GM18517 (cell line): ENCODE measurements around the gene RAPGEF4.
"Not testable (repeated sequence)": the region's sequence is repeated elsewhere in the genome, so short reads cannot be mapped to it uniquely, and the experiment has no call there.

Experiments used
- ATAC-seq: cut with Tn5 transposase; IDR thresholded peaks from one replicate; pipeline ENCODE4 v1.9.1; 2021; ENCODE audit warnings: mild to moderate bottlenecking, moderate library complexity; ENCODE audit not compliant: unreplicated experiment

Gene RAPGEF4

DNA sequence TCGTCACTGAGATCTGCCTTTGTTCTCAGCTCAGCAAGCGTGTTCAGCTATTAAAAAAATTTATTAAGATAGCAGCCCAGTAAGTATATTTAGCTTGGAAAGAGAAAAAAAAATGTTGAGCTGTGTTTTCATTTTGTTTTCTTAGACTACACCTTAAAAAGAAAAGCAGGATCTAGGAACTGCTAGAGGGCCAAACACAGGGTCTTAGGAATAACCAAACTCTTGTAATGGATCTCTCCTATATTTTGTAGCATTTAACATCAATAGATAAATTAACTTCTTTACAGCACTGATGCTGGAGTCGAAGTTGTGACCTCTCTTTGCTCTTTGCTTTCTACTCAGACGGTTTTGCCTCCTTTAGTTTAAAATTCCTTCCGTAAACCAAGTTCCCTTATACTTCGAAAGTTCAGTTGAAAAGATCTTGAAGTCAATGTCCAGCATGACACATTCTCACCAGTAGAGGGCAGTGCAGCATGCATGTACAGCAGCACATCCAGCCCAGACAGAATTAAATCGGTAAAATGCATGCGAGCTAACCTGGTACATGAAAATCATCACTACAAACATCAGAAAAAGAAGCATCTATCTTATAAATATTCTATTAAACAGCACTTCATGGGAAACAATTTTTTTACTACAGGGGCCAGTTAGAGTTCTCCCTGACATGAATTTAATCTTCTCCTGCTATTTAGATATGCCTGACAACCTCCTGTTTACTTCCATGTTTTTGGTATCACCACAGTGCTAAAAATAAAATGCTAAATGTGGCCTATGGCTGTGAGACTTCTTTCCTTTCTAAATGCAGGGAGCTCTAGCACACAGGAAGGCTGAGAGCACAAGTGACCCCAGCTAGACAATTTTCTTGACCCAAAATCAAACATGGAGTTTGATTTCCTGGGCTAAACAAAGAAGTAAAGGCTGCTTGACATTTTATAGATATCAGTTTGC lies 291.8 kb downstream of the RAPGEF4 start:
- ATAC-seq = peak; percentile 69

DNA sequence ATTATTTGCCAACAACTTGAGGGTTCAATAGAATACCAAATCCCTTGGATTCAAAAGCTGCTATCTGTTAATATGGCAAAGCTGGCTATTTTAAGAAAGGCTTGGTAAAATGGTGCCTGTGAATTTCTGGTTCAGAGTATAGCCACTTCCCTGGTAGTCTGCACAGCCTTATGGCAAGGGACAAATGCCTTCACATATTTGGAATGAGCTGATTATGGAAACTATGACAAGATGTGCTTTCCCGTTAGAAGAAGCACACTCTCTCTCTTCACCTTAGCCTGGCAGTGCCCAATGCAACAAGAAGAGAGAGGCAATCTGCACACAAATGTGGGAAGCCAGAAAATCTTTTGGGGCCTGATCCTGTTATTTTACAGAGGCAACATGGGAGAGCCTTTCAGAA lies 292.5 kb downstream of the RAPGEF4 start:
- ATAC-seq = no peak

DNA sequence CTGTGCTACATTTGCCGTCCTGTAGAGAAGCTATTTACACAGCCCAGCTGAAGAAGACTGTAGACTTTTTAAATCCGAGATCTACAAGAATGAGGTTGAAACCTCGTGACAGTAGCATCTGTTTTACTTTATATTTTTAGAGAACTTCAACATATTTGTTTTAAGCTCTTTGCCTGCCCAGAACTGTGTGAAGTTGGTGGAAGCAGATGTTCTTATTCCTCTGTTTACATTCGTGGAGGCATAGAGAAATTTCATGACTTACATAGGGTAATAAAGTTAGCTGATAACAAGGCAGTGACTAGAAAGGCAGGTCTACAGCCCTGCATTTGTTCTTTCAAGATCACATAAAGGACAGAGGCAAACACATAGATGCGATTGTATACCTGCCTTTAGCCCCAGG lies 293.0 kb downstream of the RAPGEF4 start:
- ATAC-seq = no peak

DNA sequence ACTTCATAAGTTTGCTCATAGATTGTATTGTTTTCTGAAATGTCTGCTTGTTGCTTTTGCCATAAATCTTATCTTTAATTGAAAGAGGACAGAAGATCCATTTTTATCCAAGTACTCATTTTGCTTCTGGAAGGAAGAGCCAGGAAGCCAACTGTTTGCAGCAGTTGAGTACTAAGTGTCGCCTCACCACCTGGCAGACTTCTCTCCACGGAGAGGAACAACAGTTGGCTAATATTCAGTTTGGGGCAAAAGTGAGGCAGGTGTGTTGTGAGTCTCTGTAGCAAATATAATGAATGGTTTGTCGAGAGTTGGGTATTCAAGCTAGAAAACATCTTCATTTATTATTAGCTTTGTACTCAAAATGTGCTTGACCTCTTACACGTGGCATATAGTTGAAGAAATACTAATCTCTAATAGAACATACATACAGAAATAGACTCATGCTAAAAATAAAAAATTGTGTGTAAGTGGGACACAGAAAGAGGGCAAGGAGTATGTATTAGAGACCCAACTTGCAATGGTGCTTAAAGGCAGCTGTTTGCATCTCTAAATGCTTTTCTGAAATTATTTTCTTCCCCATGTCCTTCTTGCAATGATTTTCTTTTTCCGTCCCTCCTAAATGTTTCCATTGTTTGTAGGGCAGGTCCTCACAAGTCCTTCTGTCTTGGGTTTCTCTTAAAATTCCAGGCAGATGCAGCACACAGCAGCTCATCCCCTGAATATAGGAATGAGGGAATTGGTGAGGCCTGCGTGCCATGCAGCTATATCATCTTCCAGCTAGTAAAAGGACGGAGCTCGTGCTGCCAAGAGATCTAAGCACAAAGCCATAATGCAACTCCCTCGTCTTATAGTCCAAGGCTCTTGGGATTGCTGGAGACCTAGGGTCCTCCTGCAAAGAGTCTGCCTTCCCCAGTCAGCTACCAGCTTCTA lies 295.2 kb downstream of the RAPGEF4 start:
- ATAC-seq = no peak

DNA sequence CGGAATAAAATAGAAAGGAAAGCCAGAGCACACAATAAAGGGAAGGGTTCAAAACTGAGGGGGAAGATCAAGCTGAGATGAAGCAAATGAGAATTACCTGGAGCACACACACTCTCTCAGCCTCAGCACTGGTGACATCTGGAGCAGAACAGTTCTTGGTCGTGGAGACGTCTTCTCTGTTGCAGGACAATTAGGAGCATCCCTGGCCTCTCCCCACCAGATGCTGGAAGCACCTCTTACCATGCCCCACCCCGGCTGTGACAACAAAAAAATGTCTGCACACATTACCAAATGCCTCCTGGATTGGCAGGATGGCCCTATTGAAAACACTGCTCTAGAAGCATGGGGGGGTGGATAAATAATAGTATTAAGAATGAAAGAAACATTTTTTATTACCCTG lies 296.4 kb downstream of the RAPGEF4 start:
- no peak for ATAC-seq

DNA sequence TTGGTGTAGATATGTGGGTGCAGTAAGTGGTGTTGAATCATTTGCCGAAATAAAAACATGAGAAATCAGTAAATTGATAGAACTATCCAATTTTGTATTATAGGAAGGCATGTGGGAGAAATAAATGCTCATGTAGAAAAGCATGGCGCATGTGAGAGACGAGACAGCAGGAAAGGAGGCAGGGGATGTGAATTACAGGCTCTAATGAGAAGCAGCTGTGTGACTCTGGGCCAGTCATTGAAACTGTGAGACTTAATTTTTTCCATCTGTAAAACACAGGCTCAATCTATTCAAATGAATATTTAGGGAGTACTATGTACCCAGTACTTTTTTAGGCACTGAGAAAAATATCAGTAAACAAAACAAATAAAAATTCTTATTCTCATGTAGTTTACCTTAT lies 297.4 kb downstream of the RAPGEF4 start:
- no peak for ATAC-seq

DNA sequence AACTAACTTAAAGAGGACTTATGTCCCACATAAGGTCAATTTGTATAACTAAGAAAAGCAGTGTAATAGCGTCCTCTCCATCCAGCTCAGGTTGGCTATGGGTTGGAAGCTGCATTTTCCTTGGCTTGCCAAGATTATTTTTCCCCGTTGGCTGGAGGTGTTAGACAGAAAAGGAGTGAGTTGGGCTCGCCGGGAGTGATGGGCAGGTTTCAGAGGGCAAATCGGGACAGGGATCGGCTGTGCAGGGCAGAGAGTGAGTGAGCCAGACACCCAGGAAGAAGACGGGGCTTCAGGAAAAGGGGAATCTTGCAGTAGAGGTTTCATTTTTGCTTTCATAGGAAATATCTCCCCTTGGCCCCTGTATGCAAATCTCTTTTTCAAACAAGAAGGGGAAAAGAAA lies 298.5 kb downstream of the RAPGEF4 start:
- no peak for ATAC-seq

DNA sequence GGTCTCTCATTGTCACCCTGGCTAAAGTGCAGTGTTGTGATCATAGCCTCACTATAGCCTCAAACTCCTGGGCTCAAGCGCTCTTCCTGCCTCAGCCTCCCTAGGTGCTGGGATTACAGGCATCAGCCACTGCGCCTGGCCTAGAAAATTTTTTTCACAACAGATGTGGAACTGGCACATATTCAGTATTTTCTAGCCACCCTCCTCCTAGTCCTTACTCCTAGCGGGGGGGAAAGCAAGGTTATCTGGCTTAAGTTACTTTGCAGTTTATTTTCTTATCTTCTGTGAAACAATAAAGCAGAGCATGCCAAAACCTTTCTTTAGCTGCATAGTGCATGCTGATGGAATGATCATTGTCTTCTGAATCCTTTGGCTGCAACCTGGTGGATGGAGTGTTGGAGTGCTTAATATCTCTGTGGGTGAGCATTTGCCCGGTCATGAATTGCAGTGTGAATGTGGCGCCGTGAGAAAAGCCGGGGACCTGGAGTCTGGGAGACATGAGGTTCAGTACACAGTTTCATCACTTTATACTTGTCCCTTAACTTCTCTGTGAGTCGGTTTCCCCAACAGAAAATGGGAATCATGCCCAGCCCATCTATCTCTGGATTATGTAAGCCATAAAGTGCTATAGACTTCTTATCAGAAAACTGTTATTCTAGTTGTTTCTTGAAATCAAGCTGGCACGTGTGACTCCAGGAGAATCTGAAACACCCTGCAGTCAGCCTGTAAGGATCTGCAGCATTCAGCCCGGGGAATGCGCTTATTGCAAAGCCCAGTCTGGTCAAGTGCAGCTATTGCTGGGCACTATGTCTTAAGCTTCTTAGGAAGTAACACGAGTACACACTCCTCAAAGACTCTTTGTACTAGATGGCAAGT lies 301.8 kb downstream of the RAPGEF4 start:
- ATAC-seq = no peak

DNA sequence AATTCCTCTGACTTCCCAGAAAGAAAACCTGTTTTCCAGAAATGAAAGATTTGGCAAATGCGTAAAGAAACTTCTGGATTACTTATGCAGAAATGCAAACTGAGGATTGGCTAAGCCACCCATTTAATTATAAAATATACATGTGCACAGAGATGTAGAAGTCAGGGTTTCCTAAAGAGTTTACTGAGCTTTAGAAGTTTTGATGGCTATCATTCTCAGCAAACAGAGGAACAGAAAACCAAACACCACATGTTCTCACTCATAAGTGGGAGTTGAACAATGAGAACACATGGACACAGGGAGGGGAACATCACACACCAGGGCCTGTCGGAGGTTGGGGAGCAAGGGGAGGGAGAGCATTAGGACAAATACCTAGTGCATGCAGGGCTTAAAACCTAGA lies 302.6 kb downstream of the RAPGEF4 start:
- ATAC-seq = not testable (repeated sequence)

DNA sequence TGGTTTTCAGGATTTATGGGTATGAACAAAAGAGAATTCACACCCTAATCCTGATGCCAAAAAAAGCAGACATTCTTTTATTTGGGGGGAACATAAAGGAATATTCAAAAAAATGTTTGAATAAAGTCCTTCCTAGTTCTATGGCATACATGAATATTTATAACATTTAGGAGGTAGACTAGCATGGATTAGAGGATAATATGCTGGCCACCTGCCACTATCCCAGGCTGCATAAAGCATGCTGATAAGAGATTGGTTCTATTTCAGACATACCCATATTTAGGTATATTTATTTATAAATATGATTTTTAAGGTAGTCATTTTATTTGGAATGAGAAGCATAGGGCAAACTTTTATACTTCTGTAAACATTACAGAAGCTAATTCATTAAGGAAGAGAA lies 305.1 kb downstream of the RAPGEF4 start:
- no peak for ATAC-seq

DNA sequence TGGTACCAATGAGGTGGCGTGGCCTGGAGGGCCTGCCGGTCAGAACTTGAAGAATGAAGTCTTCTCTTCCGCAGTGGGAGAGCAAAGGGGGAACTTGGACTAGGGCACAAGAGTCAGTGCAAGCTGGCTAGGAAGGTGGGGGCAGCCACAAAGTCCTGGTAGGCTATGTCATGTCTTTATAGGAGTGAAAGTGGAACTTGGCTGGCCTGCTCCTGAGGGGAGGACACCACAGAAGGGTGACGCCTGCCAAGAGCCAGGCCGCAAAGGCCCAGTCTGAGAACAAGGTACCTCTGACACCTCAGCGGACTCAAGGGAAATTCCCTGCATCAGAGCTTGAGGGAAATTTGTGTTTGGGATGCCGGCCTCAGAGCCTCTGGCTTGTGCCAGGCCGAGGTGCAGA lies 307.8 kb downstream of the RAPGEF4 start:
- no peak for ATAC-seq

DNA sequence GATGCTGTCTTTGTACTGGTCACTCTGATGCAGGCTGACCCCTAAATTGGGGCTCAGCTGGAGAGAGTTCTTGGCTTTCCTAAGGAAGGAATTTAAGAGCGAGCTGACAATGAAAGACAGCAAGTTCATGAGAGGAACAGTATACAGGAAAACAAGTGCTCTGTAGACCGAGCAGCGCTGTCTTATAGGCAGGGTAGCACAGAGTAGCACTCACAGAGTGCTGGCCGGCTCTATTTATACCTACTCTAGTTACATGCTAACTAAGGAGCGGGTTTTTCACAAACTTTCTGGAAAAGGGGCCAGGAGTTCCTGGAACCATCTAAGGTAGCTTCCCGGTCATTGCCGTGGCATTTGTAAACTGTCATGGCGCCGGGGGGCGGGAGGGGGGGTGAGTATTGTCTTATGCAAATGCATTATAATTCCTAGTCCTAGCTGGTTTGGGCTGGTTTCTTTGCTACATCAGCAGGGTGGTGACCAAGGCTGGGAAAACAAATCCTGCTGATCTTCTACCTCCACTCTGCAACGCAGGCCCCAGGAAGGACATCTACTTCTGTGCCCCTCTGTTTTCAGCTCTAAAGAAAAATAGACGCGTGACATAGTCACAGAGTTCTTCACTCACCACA lies 308.4 kb downstream of the RAPGEF4 start:
- no peak for ATAC-seq

DNA sequence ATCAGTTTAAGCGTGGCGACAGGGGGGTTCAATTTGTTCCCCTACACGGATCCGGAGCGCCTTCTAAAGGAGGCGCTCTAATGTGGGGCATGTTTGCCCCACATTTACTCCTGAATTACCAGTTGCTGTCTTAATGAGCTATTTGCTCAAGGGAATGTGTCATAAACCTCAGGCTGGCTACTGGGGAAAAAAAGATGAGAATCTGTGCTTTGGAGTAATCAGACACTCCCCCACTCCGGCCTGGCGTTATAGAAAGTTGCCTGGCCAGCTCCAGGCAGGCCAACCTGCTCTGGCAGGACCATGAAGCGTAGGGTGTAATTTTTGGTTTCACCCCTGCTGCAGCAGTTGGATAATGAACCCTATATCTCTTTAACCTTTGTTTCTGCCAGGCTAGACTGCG lies 309.0 kb downstream of the RAPGEF4 start:
- ATAC-seq = no peak

DNA sequence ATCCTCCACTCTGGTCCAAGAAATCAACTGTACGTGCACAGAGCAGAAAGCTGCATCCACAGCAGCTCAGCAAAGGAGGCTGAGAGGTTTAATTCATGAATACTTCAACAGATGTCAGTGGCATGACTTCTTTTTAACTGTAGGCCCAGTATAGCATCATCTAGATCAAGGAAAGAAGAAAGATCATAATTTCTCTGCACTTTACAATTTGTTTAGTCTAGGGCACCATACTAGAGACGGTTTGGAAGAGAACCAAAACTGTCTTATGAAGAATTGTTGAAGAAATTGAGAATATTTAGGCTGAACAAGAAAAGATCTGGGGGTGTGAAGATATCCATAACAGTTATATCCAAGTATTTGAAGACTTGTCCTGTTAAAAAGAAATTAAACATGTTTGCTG lies 309.5 kb downstream of the RAPGEF4 start:
- ATAC-seq = no peak

DNA sequence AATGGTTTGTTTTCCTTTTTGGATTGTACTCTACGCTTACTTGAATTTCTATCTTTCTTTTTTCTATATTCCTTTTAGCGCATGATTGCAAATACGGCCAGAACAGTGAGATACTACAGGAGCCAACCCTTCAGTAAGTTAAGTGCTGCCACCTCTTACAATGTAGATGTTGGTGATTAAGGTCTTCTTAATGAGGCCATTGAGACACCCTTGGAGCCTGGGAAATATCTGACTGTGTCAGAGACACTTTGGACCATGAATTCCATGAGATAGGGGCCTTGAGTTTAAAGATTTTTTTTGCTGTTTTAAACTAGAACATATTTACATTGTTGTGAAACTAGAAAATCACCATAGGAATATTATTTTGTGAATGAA lies 312.9 kb downstream of the RAPGEF4 start:
- no peak for ATAC-seq

DNA sequence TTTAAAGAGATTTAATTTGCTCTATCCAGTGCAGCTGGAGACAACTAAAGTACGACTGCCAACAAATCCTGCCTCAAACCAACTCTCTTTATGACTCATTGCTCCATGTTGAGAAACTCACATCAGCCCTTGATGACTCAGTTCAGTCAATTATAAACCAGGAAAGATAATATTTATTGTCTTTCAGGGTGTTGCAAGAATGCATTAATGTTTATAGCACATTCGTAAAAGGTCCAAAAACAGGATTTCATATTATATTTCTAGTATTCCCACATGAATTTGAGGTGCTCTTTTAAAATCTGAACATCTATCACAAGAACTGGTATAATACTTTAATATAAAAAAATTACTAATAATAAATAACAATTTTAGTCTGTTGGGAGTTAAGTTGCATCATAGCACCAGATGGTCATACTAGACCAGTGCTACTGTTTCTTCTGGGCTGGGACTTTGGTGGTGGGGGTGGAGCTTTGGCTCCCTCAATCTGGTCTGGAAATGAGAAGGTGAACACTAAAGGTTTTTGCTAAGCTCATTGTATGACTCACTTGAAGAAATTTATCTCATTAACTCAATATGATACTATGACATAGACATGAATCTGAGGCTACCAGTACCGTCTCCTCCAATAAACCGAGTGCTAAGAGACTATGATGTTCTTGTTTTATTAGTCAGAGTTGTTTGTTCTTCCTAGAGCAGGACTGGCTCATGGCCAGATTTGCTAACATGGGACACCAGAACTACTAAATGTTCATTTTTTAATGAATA lies 313.4 kb downstream of the RAPGEF4 start:
- peak; percentile 82 for ATAC-seq

DNA sequence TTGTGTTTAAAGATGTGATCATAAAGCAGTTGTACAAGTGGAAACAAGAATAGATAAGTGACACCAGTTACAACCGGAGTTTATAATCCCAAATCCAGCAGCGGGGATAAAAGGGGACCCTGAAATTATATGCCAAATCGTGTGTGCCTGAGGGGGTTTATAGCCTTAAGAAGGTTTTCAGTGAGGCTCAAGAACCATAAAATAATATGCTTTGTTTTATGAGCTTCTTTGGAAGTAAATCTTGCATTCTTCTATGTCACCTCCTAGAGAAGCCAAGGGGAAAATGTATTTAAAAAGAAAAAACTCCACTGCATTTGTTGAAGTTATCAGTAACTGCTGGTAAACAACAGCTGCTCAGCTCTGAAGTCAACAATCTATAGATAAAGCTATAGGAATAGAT lies 314.2 kb downstream of the RAPGEF4 start:
- no peak for ATAC-seq

DNA sequence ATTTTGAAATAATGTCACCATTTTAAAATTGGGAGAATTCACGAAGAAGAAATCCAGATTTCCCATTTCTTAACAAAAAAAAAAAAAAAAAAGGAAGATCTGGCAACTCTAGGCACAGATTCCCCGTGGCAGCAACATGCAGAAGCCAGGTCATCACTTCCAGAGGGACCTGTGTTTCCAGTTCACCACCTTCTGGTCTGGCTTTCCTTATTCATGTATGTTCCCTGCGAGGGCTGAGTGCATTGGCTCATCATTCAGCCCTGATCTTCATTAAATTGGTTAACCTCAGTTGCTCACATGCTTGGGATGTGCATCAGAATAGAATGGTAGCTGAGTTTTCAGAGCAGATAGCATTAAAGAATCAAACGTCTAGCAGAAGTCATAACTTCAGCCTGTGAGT lies 315.0 kb downstream of the RAPGEF4 start:
- no peak for ATAC-seq

DNA sequence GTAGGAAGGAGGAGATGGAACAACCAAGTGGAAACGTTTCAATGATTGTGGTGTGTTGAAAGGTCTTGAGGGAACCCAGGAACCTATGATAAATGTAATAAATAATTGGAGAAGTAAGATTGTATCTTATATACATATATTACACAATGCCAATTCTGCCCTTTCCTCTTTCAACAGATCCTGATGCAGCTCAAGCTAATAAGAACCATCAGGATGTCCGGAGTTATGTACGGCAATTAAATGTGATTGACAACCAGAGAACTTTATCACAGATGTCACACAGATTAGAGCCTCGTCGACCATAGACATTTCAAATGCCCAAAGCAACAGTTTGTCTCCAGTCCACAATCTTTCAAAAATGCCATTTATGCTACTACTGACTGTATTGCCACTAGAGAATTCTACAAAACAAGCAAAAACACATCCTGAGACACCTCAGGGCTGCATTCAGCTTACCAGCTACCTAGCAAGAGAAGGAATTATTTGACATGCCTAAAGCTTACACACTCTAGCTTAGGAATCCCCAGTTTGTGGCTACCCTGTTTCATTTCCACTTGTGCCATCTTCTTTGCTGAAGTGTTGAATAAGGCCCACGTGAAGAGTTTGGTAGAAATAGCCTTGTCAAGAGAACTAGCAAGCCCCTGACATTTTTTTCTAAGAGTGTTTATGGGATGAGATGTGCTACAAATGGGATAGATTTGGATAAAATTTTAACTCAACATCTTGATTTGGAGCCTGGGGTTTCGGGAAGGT lies 316.0 kb downstream of the RAPGEF4 start:
- no peak for ATAC-seq
